OCI-LY7 (cell line): ENCODE data around the gene TPT1.

ENCODE experiments used
- EZH2phosphoT487 ChIP-seq: fragments of 200-600 bp; sonication (generic); IDR thresholded peaks from 2 replicates; pipeline ENCODE4 v1.6.1; 2018; ENCODE audit warnings: low read depth, borderline replicate concordance, mild to moderate bottlenecking, mixed run types, antibody characterized with exemption, low read length, moderate library complexity, mixed read lengths
- TF ChIP-seq, protein P1 (sequence below): fragments of 200-600 bp; sonication (generic); conservative IDR thresholded peaks from 2 replicates; pipeline ENCODE4 v1.5.1; 2014; ENCODE audit warnings: mild to moderate bottlenecking, antibody characterized with exemption, low read length, moderate library complexity, mixed read lengths

DNA sequence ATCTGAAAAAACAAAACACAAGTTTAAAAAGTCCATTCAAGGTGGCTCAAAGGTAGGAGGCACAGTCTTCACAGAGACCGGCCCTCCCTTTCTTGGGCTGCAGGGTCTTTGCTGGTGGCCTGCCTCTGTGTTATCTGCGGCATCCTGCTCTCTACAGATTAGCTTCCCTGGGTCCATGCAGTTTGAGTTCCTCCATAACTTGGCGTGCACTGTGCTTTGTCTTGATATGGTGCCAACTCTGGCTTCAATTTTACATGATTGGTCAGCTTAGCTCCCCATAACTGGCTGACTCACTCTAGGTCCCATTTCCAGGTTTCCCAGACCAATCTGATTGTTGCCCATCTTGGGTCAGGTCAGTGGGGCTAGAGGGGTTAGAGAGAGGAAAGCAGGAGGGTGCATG lies 41.8 kb downstream of the TPT1 start:
- TF ChIP-seq EZH2phosphoT487: no peak
- TF ChIP-seq, protein P1, sequence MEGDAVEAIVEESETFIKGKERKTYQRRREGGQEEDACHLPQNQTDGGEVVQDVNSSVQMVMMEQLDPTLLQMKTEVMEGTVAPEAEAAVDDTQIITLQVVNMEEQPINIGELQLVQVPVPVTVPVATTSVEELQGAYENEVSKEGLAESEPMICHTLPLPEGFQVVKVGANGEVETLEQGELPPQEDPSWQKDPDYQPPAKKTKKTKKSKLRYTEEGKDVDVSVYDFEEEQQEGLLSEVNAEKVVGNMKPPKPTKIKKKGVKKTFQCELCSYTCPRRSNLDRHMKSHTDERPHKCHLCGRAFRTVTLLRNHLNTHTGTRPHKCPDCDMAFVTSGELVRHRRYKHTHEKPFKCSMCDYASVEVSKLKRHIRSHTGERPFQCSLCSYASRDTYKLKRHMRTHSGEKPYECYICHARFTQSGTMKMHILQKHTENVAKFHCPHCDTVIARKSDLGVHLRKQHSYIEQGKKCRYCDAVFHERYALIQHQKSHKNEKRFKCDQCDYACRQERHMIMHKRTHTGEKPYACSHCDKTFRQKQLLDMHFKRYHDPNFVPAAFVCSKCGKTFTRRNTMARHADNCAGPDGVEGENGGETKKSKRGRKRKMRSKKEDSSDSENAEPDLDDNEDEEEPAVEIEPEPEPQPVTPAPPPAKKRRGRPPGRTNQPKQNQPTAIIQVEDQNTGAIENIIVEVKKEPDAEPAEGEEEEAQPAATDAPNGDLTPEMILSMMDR: no peak
